CD14-positive monocyte (primary cell): ENCODE measurements around the gene CLEC14A. TPM values are rescaled to one million over a fixed set of nuclear protein-coding genes. Genes with fewer than 3 reads are reported as not detected.

Experiments
- DNase-seq, 3 donors: peaks; one replicate each; pipeline ENCODE4 v3.0.0-alpha.2; 2011 to 2022
- H2AFZ ChIP-seq: 2 replicates; pipeline ENCODE4 v1.6.0; 2012; ENCODE audit warnings: mild to moderate bottlenecking, low read depth, low read length, inconsistent platforms; ENCODE audit not compliant: insufficient read depth, poor library complexity, severe bottlenecking
- H3K27ac ChIP-seq, 2 donors: 1 replicate in 1 of 2; 2 replicates in 1 of 2; pipeline ENCODE4 v1.5.1; 2012 to 2013; ENCODE audit warnings: low read length in 2 of 2, control low read depth in 1 of 2, inconsistent platforms in 1 of 2, low read depth in 1 of 2, mild to moderate bottlenecking in 1 of 2
- H3K27me3 ChIP-seq, 2 donors: one replicate each; pipeline versions ENCODE4 v1.6.0 to v1.6.1; 2011 to 2013; ENCODE audit warnings: low read length in 2 of 2; ENCODE audit not compliant: control insufficient read depth in 2 of 2, insufficient read depth in 2 of 2
- H3K36me3 ChIP-seq, 2 donors: replicated peaks in 1 of 2; 1 replicate in 1 of 2; 2 replicates in 1 of 2; pipeline versions ENCODE4 v1.5.1 to v1.6.1; 2012 to 2013; ENCODE audit warnings: low read length in 2 of 2, control low read depth in 1 of 2, inconsistent platforms in 1 of 2, mild to moderate bottlenecking in 1 of 2; ENCODE audit not compliant: insufficient read depth in 2 of 2, control insufficient read depth in 1 of 2
- H3K4me1 ChIP-seq, 2 donors: 1 replicate in 1 of 2; 2 replicates in 1 of 2; pipeline versions ENCODE4 v1.5.1 to v1.6.1; 2012 to 2013; ENCODE audit warnings: low read length in 2 of 2, control low read depth in 1 of 2, inconsistent platforms in 1 of 2, mild to moderate bottlenecking in 1 of 2, moderate library complexity in 1 of 2; ENCODE audit not compliant: insufficient read depth in 2 of 2, control insufficient read depth in 1 of 2
- H3K4me2 ChIP-seq: replicated peaks from 2 replicates; pipeline ENCODE3; 2012; ENCODE audit warnings: low read length, moderate library complexity, mild to moderate bottlenecking; ENCODE audit not compliant: poor library complexity, severe bottlenecking; ENCODE audit errors: extremely low read depth
- H3K4me3 ChIP-seq, 3 experiments: fragments of 200-600 bp in 1 of 3; sonication (generic) in 1 of 3; replicated peaks in 1 of 3; 1 replicate in 2 of 3; 2 replicates in 1 of 3; pipeline ENCODE4 v1.5.1; 2011 to 2013; ENCODE audit warnings: low read length in 3 of 3, mild to moderate bottlenecking in 3 of 3, control low read depth in 2 of 3, low read depth in 2 of 3, inconsistent platforms in 1 of 3, moderate library complexity in 1 of 3
- H3K79me2 ChIP-seq: 2 replicates; pipeline ENCODE4 v1.6.0; 2012; ENCODE audit warnings: mild to moderate bottlenecking, control low read depth, inconsistent platforms, low read length, moderate library complexity; ENCODE audit not compliant: insufficient read depth
- H3K9ac ChIP-seq: 2 replicates; pipeline ENCODE4 v1.6.0; 2017; ENCODE audit warnings: low read length, mild to moderate bottlenecking; ENCODE audit not compliant: insufficient read depth, poor library complexity, severe bottlenecking
- H3K9me3 ChIP-seq, 2 donors: replicated peaks in 1 of 2; 1 replicate in 1 of 2; 2 replicates in 1 of 2; pipeline versions ENCODE4 v1.5.1 to v1.6.1; 2012 to 2013; ENCODE audit warnings: low read length in 2 of 2, control low read depth in 1 of 2; ENCODE audit not compliant: control insufficient read depth in 1 of 2, insufficient read depth in 1 of 2
- H4K20me1 ChIP-seq: 2 replicates; pipeline ENCODE4 v1.6.0; 2012; ENCODE audit warnings: mild to moderate bottlenecking, low read length, control low read depth, moderate library complexity; ENCODE audit not compliant: insufficient read depth
- H3K27ac Mint-ChIP-seq, 7 donors: one replicate each; pipeline ENCODE4 v1.8.0; 2020; ENCODE audit warnings: mild to moderate bottlenecking in 7 of 7, mixed read lengths in 7 of 7, moderate library complexity in 6 of 7, inconsistent platforms in 2 of 7
- H3K27me3 Mint-ChIP-seq, 3 donors: one replicate each; pipeline ENCODE4 v1.8.0; 2021 to 2022; ENCODE audit warnings: low read depth in 3 of 3, mild to moderate bottlenecking in 3 of 3, mixed read lengths in 3 of 3, moderate library complexity in 3 of 3, inconsistent platforms in 1 of 3
- H3K36me3 Mint-ChIP-seq, 2 donors: one replicate each; pipeline ENCODE4 v1.8.0; 2020; ENCODE audit warnings: mixed read lengths in 2 of 2, inconsistent platforms in 1 of 2, mild to moderate bottlenecking in 1 of 2
- H3K4me1 Mint-ChIP-seq: one replicate; pipeline ENCODE4 v1.8.0; 2020; ENCODE audit warnings: mild to moderate bottlenecking, mixed read lengths
- H3K4me3 Mint-ChIP-seq, 2 donors: one replicate each; pipeline ENCODE4 v1.8.0; 2020; ENCODE audit warnings: mild to moderate bottlenecking in 2 of 2, mixed read lengths in 2 of 2, moderate library complexity in 1 of 2
- H3K9me3 Mint-ChIP-seq, 7 donors: one replicate each; pipeline ENCODE4 v1.8.0; 2020 to 2022; ENCODE audit warnings: mixed read lengths in 7 of 7, mild to moderate bottlenecking in 6 of 7, moderate library complexity in 6 of 7, inconsistent platforms in 2 of 7
- WGBS: methylation state at CpG from one replicate; pipeline ENCODE4 v1.1.5; 2013; ENCODE audit warnings: missing lambda C conversion rate; ENCODE audit not compliant: insufficient coverage; 5-methylcytosine and 5-hydroxymethylcytosine counted together
- intact Hi-C, 2 donors: fragments of 100-400 bp; cut with micrococcal nuclease; formaldehyde crosslinking; loops; one replicate each; pipeline versions ENCODE4 v1.15.0 to v1.15.1; 2023
- polyA plus RNA-seq, 3 donors: library from polyadenylated mRNA; depleted of rRNA in 1 of 3; unstranded in 2 of 3; stranded (reverse) in 1 of 3; fragments of 300-500 nt in 2 of 3; fragments of >200 nt in 1 of 3; fragmentation: Illumina TruSeq in 2 of 3; gene quantifications; 1 replicate in 2 of 3; 2 replicates in 1 of 3; pipeline ENCODE4 v1.2.3, GENCODE V29; 2012 to 2021
- TF ChIP-seq, protein P1 (sequence below): fragments of 200-600 bp; IDR thresholded peaks from one replicate; pipeline ENCODE4 v1.8.0; 2022; ENCODE audit warnings: antibody characterized with exemption, mild to moderate bottlenecking

The CLEC14A gene
- polyA plus RNA-seq, 3 donors, result not detected

DNA sequence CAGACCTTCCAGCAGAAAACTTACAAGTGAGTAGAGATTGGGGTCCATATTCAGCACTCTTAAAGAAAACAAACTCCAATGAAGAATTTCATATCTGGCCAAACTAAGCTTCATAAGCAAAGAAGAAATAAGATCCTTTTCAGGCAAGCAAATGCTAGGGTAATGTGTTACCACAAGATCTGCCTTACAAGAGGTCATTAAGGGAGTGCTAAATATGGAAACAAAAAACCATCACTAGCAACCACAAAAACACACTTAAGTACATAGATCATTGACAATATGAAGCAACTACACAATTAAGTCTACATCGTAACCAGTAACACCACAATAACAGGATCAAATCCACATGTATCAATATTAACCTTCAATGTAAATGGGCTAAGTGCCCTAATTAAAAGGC is 47.1 kb upstream of the CLEC14A start:
- Mint-ChIP-seq H3K36me3 (no peaks in the 10 kb centered on the region), H3K27me3 (no peaks in the 10 kb centered on the region), H3K4me1 (no peaks in the 10 kb centered on the region), H3K9me3 (peaks cover 0 to 11% (median 5%) of the 10 kb centered on the region in 7 donors), H3K27ac (no peak overlapping the region), H3K4me3 (no peak overlapping the region)
- WGBS, result no CpG with 5 or more reads among the region's 1 CpG
- Histone ChIP-seq H3K27ac (no peak overlapping the region), H4K20me1 (no peaks in the 10 kb centered on the region), H3K27me3 (no peaks in the 10 kb centered on the region), H3K36me3 (no peaks in the 10 kb centered on the region), H3K9ac (no peak overlapping the region), H3K4me3 (no peak overlapping the region), H3K79me2 (no peaks in the 10 kb centered on the region), H2AFZ (no peak overlapping the region), H3K9me3 (peaks cover 0 to 12% of the 10 kb centered on the region in 2 donors), H3K4me1 (no peaks in the 10 kb centered on the region), H3K4me2 (no peak overlapping the region)
- DNase-seq, result no peak
- intact Hi-C loops, result no loop called here
- TF ChIP-seq, protein P1, sequence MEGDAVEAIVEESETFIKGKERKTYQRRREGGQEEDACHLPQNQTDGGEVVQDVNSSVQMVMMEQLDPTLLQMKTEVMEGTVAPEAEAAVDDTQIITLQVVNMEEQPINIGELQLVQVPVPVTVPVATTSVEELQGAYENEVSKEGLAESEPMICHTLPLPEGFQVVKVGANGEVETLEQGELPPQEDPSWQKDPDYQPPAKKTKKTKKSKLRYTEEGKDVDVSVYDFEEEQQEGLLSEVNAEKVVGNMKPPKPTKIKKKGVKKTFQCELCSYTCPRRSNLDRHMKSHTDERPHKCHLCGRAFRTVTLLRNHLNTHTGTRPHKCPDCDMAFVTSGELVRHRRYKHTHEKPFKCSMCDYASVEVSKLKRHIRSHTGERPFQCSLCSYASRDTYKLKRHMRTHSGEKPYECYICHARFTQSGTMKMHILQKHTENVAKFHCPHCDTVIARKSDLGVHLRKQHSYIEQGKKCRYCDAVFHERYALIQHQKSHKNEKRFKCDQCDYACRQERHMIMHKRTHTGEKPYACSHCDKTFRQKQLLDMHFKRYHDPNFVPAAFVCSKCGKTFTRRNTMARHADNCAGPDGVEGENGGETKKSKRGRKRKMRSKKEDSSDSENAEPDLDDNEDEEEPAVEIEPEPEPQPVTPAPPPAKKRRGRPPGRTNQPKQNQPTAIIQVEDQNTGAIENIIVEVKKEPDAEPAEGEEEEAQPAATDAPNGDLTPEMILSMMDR, result no peak

DNA sequence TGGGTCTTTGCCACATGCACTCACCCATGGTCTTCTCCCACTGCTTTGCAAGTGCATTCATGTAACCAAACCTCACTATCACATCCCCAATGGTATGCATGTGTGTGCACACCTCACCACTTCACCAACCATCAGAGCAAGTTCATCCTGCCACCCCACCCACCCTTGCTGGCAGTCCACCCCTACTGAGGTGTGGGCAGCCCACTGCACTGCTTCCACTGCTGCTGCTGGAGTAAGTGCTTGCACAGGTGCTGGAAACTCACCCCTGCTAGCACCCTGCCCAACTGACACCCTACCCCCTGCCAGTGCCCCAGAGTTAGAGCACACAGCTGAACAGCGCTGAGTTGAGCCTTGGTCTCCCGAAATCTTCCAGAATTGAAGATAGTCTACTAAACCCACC is 46.1 kb upstream of the CLEC14A start:
- H3K4me2 ChIP-seq, result no peak overlapping the region
- no peaks in the 10 kb centered on the region for H3K27me3 Mint-ChIP-seq
- 77% methylated on average over 2 of the region's 2 CpGs for WGBS
- H3K79me2 ChIP-seq, result no peaks in the 10 kb centered on the region
- no peaks in the 10 kb centered on the region for H3K4me1 ChIP-seq
- H3K36me3 Mint-ChIP-seq, result no peaks in the 10 kb centered on the region
- H3K9me3 ChIP-seq, result peaks cover 0 to 12% of the 10 kb centered on the region in 2 donors
- H3K4me1 Mint-ChIP-seq, result no peaks in the 10 kb centered on the region
- TF ChIP-seq, protein P1, result no peak
- DNase-seq, result no peak
- H3K9ac ChIP-seq, result no peak overlapping the region
- no peak overlapping the region for H2AFZ ChIP-seq
- H3K27me3 ChIP-seq, result no peaks in the 10 kb centered on the region
- no peaks in the 10 kb centered on the region for H4K20me1 ChIP-seq
- H3K4me3 ChIP-seq, result no peak overlapping the region
- H3K27ac ChIP-seq, result no peak overlapping the region
- H3K4me3 Mint-ChIP-seq, result no peak overlapping the region
- H3K9me3 Mint-ChIP-seq, result peaks cover 0 to 11% (median 5%) of the 10 kb centered on the region in 7 donors
- no peak overlapping the region for H3K27ac Mint-ChIP-seq
- no peaks in the 10 kb centered on the region for H3K36me3 ChIP-seq
- intact Hi-C loops, result no loop called here
